GM18951 (cell line): ENCODE data around the gene SBK3.
"Not testable (repeated sequence)": the region's sequence is repeated elsewhere in the genome, so short reads cannot be mapped to it uniquely, and the experiment has no call there.

ENCODE experiments used
- POLR2A ChIP-seq: IDR thresholded peaks from 4 replicates; pipeline ENCODE4 v1.6.1; 2011; ENCODE audit warnings: mild to moderate bottlenecking; ENCODE audit not compliant: insufficient read length, insufficient read depth; ENCODE audit errors: extremely low read depth
- in situ Hi-C: fragments of 300-500 bp; cut with MboI; formaldehyde crosslinking; loops from one replicate; pipeline ENCODE4 v1.12.0; 2022; ENCODE audit warnings: low sequenced_read_pairs, mixed read lengths, inconsistent platforms; ENCODE audit not compliant: unreplicated experiment

Gene SBK3

DNA sequence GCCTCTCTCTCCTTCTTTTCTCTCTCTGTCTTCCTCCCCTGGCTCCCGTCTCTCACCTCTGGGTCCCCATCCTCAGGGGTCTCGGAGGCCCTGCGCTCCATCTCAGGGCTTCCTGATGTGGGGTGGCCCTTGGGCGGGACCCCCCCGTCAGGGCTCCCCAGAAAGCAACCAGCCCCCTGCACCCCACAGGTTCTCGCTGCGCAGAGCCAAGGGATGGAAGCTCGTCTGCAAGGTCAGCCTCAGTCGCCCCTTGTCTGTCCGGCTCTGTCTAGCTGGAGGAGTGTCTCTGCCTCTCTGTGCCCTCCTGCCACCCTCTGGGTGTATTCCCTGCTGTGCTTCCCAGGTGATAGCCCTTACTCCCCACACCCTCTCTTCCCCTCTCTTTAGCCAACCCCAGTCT is at the start of gene SBK3:
Gene SBK3, minus strand, starts transcription at position 101 of the 400 bp plus-strand sequence. Its CDS starts 0 bp downstream, at position 101.
- TF ChIP-seq POLR2A: no peak
- in situ Hi-C loops: no loop called here

GRCh38 chr19:55593096-55593772 is 47.9 kb upstream of the SBK3 start:
- in situ Hi-C loops: no loop called here
- no peak for TF ChIP-seq POLR2A

- in situ Hi-C loops: no loop called here
- TF ChIP-seq POLR2A: no peak
Observed at GRCh38 chr19:55592391-55593090, 47.2 kb upstream of the SBK3 start.

DNA sequence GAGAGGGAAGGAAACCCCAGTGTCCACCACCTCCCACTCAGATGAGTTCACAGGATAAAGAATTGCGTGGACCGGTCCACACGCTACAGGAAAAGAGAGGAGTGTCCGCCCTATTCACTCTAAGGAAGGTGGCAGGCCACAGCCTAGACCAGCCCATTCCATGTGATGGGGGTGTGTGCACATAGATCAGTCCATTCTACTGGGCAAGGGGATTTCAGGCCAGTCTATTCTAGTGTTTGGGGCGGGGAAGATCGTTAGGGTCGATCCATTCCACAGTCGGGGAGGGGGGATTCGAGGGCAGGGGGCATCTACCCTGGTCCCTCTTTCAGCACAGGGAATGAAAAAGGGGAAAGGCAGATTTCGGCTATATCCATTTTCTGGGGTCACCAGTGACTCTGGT is 46.2 kb upstream of the SBK3 start:
- in situ Hi-C loops: no loop called here
- TF ChIP-seq POLR2A: no peak

DNA sequence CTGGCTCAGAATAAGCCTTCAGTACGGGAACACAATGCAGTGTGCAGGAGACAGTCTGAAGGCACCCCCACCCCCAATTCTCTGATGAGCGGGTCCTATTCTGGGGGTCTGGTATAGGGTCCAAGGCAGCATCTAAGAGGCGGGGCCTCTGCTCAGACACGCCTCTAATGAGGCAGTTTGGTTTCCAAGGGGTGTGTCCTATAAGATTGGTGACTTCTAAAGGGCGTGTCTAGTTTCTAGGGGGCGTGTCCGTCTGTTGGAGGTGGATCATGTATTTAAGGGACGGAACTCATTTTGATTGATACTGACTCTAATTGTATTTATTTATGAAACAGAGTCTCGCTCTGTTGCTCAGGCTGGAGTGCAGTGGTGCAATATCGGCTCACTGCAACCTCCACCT is 45.3 kb upstream of the SBK3 start:
- TF ChIP-seq POLR2A: no peak
- in situ Hi-C loops: no loop called here

DNA sequence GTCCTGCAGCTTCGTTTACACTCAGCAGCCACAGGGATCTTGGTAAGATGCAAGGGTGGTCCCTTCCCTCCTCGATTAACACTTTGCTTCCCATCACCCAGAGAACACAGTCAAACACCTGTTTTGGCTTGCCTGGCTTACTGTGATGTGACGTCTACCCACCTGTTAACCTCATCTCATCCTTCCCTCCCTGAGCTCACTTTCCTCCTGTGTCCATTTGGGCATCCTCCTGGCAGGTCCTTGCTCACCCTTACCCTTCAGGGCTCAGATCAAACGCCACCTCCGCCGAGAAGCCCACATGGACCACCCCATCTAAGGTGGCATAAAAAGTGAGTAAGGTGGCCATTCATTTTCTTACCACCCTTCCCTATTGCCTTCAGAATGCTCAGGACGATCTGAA is 44.8 kb upstream of the SBK3 start:
- no peak for TF ChIP-seq POLR2A
- in situ Hi-C loops: no loop called here

GRCh38 chr19:55588738-55589137 is 43.4 kb upstream of the SBK3 start:
- TF ChIP-seq POLR2A: no peak
- in situ Hi-C loops: no loop called here

- in situ Hi-C loops: no loop called here
- no peak for TF ChIP-seq POLR2A
Observed at GRCh38 chr19:55586976-55587668, 41.8 kb upstream of the SBK3 start.

GRCh38 chr19:55585658-55586339 is 40.5 kb upstream of the SBK3 start:
- no peak for TF ChIP-seq POLR2A
- in situ Hi-C loops: no loop called here

- in situ Hi-C loops: no loop called here
Observed at GRCh38 chr19:55584871-55585270, 39.5 kb upstream of the SBK3 start.

DNA sequence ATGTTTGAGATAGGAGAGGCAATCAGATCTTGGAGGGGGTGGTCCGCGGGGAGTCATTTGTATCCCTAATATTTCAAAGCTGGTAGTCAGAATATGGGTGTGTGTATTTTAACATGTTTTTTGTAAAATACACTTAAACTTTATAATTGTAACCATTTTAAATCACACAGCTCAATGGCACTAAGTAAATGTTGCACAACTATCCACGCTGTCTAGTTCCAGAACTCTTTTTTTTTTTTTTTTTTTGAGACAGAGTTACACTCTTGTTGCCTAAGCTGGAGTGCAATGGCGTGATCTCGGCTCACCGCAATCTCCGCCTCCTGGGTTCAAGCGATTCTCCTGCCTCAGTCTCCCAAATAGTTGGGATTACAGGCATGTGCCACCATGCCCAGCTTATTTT is 38.6 kb upstream of the SBK3 start:
- in situ Hi-C loops: not testable (repeated sequence)

More at GRCh38 chr19:55584871-55585270, 39.5 kb upstream of the SBK3 start:
- TF ChIP-seq POLR2A: no peak

- in situ Hi-C loops: not testable (repeated sequence)
Observed at GRCh38 chr19:55582284-55582683, 36.9 kb upstream of the SBK3 start.

- in situ Hi-C loops: no loop called here
- no peak for TF ChIP-seq POLR2A
Observed at GRCh38 chr19:55581823-55582223, 36.5 kb upstream of the SBK3 start.
